HCT116 (cell line): ENCODE data around the gene S100A13. TPM values are rescaled to one million over a fixed set of nuclear protein-coding genes. Genes with fewer than 3 reads are reported as not detected.

ENCODE experiments used
- ATAC-seq: fragments of 200-7000 bp; cut with Tn5 transposase; 2 replicates; pipeline ENCODE4 v1.9.1; 2020; ENCODE audit warnings: mild to moderate bottlenecking, moderate library complexity
- BruUV-seq: library from RNA; stranded (reverse); fragments of 400-500 nt; replicated peaks from 2 replicates; lab custom pipeline; 2021; lab: Mats Ljungman, UMichigan
- CTCF ChIA-PET: fragments of 300-600 bp; sonication (Branson Sonifier 250); formaldehyde crosslinking; loops from one replicate; lab custom pipeline; 2021; ENCODE audit warnings: antibody characterized with exemption; lab: Charles Lee
- POLR2A ChIA-PET: fragments of 300-600, 350-600 bp; sonication (Branson Sonifier 250); formaldehyde crosslinking; loops from one replicate; lab custom pipeline; 2021; ENCODE audit warnings: antibody characterized with exemption; lab: Charles Lee
- RAD21 ChIA-PET, 2 experiments: fragments of 300-600 bp; sonication (Branson Sonifier 250); formaldehyde crosslinking; loops; one replicate each; lab custom pipeline; 2023; ENCODE audit warnings: low total read pairs in 2 of 2; ENCODE audit not compliant: uncharacterized antibody in 2 of 2, unreplicated experiment in 2 of 2, low non-redundant PET in 1 of 2; lab: Charles Lee
- DNase-seq: peaks from one replicate; pipeline ENCODE4 v3.0.0-alpha.2; 2010; ENCODE audit warnings: low read depth, low spot score
- H2AFZ ChIP-seq: fragments of 200-600 bp; shearing (Covaris generic), sonication (generic); 2 replicates; pipeline ENCODE4 v1.6.1; 2017; ENCODE audit warnings: low read depth, mixed run types, mixed read lengths, antibody characterized with exemption, low read length; ENCODE audit not compliant: poor library complexity, severe bottlenecking
- H3K27ac ChIP-seq: 2 replicates; pipeline ENCODE4 v1.5.1; 2012; ENCODE audit warnings: low read depth, low read length
- H3K27me3 ChIP-seq: fragments of 200-600 bp; sonication (generic); 2 replicates; pipeline ENCODE4 v1.6.1; 2016; ENCODE audit warnings: mixed run types, low read length, mixed read lengths; ENCODE audit not compliant: insufficient read depth
- H3K36me3 ChIP-seq, 2 experiments: fragments of 200-500 bp in 1 of 2; fragments of 200-600 bp in 1 of 2; sonication (Bioruptor generic) in 1 of 2; sonication (generic) in 1 of 2; 2 replicates each; pipeline versions ENCODE4 v1.5.1 to v1.6.1; 2014 to 2016; ENCODE audit warnings: low read length in 2 of 2, inconsistent platforms in 1 of 2, mixed read lengths in 1 of 2, mixed run types in 1 of 2; ENCODE audit not compliant: insufficient read depth in 2 of 2, control insufficient read depth in 1 of 2
- H3K4me1 ChIP-seq, 2 experiments: fragments of 200-600 bp in 1 of 2; sonication (generic) in 1 of 2; 2 replicates each; pipeline versions ENCODE4 v1.5.1 to v1.6.1; 2012 to 2017; ENCODE audit warnings: low read length in 2 of 2, inconsistent platforms in 1 of 2, mild to moderate bottlenecking in 1 of 2, mixed read lengths in 1 of 2, mixed run types in 1 of 2, moderate library complexity in 1 of 2; ENCODE audit not compliant: insufficient read depth in 2 of 2, control insufficient read depth in 1 of 2
- H3K4me2 ChIP-seq: fragments of 200-600 bp; sonication (generic); 2 replicates; pipeline ENCODE4 v1.6.1; 2017; ENCODE audit warnings: mixed run types, low read length, mixed read lengths
- H3K4me3 ChIP-seq, 2 experiments: fragments of 200-600 bp in 1 of 2; sonication (generic) in 1 of 2; replicated peaks in 1 of 2; 2 replicates each; pipeline ENCODE4 v1.5.1; 2011 to 2016; ENCODE audit warnings: low read length in 2 of 2, control low read depth in 1 of 2, low read depth in 1 of 2, mild to moderate bottlenecking in 1 of 2, mixed read lengths in 1 of 2, mixed run types in 1 of 2
- H3K79me2 ChIP-seq: fragments of 200-600 bp; sonication (generic); 2 replicates; pipeline ENCODE4 v1.6.1; 2017; ENCODE audit warnings: mild to moderate bottlenecking, mixed run types, low read length, moderate library complexity, mixed read lengths; ENCODE audit not compliant: insufficient read depth
- H3K9ac ChIP-seq: fragments of 200-600 bp; sonication (generic); 2 replicates; pipeline ENCODE4 v1.6.1; 2016; ENCODE audit warnings: low read length, mixed read lengths
- H3K9me2 ChIP-seq: fragments of 200-600 bp; sonication (generic), shearing (Covaris generic); 2 replicates; pipeline ENCODE4 v1.6.1; 2017; ENCODE audit warnings: mixed run types, mild to moderate bottlenecking, moderate library complexity; ENCODE audit not compliant: insufficient read depth
- H3K9me3 ChIP-seq, 2 experiments: fragments of 200-500 bp in 1 of 2; fragments of 200-600 bp in 1 of 2; sonication (Bioruptor generic) in 1 of 2; sonication (generic) in 1 of 2; 2 replicates each; pipeline ENCODE4 v1.6.1; 2014 to 2017; ENCODE audit warnings: low read length in 2 of 2, mixed read lengths in 2 of 2, inconsistent platforms in 1 of 2, low read depth in 1 of 2, mild to moderate bottlenecking in 1 of 2, mixed run types in 1 of 2, moderate library complexity in 1 of 2; ENCODE audit not compliant: control insufficient read depth in 1 of 2, insufficient read depth in 1 of 2
- H4K20me1 ChIP-seq: fragments of 200-600 bp; sonication (generic), shearing (Covaris generic); 2 replicates; pipeline ENCODE4 v1.6.1; 2017; ENCODE audit warnings: mixed run types, mild to moderate bottlenecking, moderate library complexity; ENCODE audit not compliant: insufficient read depth
- CBX3 ChIP-seq: IDR thresholded peaks from 2 replicates; pipeline ENCODE4 v1.6.1; 2012; ENCODE audit warnings: low read depth
- EGR1 ChIP-seq: IDR thresholded peaks from 2 replicates; pipeline ENCODE4 v1.6.1; 2012; ENCODE audit warnings: low read depth
- ELF1 ChIP-seq: IDR thresholded peaks from 2 replicates; pipeline ENCODE4 v1.6.1; 2012; ENCODE audit warnings: low read depth, borderline replicate concordance
- EZH2phosphoT487 ChIP-seq: fragments of 200-600 bp; IDR thresholded peaks from 2 replicates; pipeline ENCODE4 v1.6.1; 2018; ENCODE audit warnings: antibody characterized with exemption, borderline replicate concordance
- FOSL1 ChIP-seq: IDR thresholded peaks from 2 replicates; pipeline ENCODE4 v1.6.1; 2012; ENCODE audit warnings: low read depth
- JUND ChIP-seq: IDR thresholded peaks from 2 replicates; pipeline ENCODE4 v1.6.1; 2012
- POLR2A ChIP-seq: IDR thresholded peaks from 2 replicates; pipeline ENCODE4 v1.7.0; 2011; ENCODE audit warnings: borderline replicate concordance; ENCODE audit not compliant: insufficient read depth, insufficient read length; ENCODE audit errors: extremely low read depth
- POLR2AphosphoS5 ChIP-seq: IDR thresholded peaks from 2 replicates; pipeline ENCODE4 v1.6.1; 2011; ENCODE audit warnings: mild to moderate bottlenecking, low read depth, low read length, moderate library complexity
- RAD21 ChIP-seq: IDR thresholded peaks from 2 replicates; pipeline ENCODE4 v1.6.1; 2012; ENCODE audit warnings: low read depth, mild to moderate bottlenecking
- SIN3A ChIP-seq: IDR thresholded peaks from 2 replicates; pipeline ENCODE4 v1.6.1; 2012; ENCODE audit warnings: low read depth
- TCF7L2 ChIP-seq: IDR thresholded peaks from 2 replicates; pipeline ENCODE4 v1.7.0; 2011; ENCODE audit warnings: borderline replicate concordance, inconsistent platforms; ENCODE audit not compliant: insufficient read depth, insufficient read length; ENCODE audit errors: extremely low read depth
- YY1 ChIP-seq: IDR thresholded peaks from 2 replicates; pipeline ENCODE4 v1.6.1; 2011; ENCODE audit warnings: low read length, low read depth, moderate library complexity, mild to moderate bottlenecking; ENCODE audit not compliant: insufficient replicate concordance; ENCODE audit errors: extremely low read depth
- intact Hi-C: fragments of 100-400 bp; cut with micrococcal nuclease; formaldehyde crosslinking; loops from 2 replicates; pipeline ENCODE4 v1.10.0; 2022
- total RNA-seq: library from RNA; stranded (reverse); gene quantifications from one replicate; pipeline ENCODE4 v1.2.1, GENCODE V29; 2021; ENCODE audit not compliant: unreplicated experiment
- TF ChIP-seq, protein P1 (sequence below): IDR thresholded peaks from 2 replicates; pipeline ENCODE4 v1.6.1; 2011; ENCODE audit warnings: mild to moderate bottlenecking, low read length, moderate library complexity; ENCODE audit not compliant: insufficient replicate concordance; ENCODE audit errors: extremely low read depth
- TF ChIP-seq, protein P2 (sequence below), 3 experiments: fragments of 200-600 bp in 1 of 3; sonication (generic) in 1 of 3; IDR thresholded peaks in 2 of 3; conservative IDR thresholded peaks in 1 of 3; 2 replicates each; pipeline ENCODE4 v1.5.1; 2012 to 2017; ENCODE audit warnings: low read depth in 2 of 3, low read length in 2 of 3, antibody characterized with exemption in 1 of 3, borderline replicate concordance in 1 of 3, control low read depth in 1 of 3, mild to moderate bottlenecking in 1 of 3, mixed read lengths in 1 of 3, mixed run types in 1 of 3, moderate library complexity in 1 of 3; ENCODE audit not compliant: insufficient read depth in 1 of 3

The S100A13 gene
- total RNA-seq, 1 experiment from 2014 or later = 143 TPM

DNA sequence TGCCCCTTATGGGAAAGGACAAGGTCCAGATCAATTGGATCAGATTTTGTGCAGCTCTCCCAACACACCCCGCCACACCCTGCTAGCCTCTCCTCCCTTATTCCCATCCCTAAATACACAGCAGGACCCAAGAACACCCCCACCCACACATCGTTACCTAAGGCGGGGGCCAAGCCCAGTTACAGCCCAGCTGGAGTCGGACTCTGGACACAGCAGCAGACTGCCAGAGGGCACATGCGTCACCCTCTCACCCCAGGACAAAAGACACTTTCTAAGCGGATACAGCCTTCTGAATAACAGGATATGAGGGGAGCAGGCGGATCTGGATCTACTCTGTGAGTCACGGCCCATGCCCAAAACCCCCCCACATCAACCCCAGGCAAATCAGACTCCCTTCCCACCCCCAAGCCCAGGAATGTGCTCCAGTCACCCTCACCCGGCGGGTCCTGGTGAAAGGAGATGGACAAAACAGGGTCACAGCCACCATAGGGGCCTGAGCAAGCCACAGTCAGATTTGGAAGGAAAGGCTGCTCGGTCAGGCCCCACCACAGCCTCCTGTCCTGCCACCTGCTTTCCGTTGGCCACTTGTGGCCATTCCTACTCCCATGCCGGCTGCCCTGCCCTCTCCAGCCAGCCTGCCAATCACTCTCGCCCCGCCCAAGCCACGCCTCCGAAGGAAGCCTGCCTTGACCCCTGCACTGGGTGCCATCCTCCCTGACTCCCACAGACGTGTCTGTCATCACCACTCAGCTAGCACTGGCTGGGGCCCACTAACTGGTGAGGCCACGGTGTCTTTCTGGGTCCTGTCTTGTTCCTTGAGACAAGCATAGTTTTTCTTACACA, 18.3 kb downstream of the S100A13 start:
- Histone ChIP-seq H3K4me1 (peaks cover 41 to 64% of the 10 kb centered on the region in 2 experiments), H3K36me3 (peaks cover 3 to 17% of the 10 kb centered on the region in 2 experiments; a peak in 3 of 4 replicates), H3K27ac (peak overlapping the region; percentile 72), H3K79me2 (peaks cover 63% of the 10 kb centered on the region), H3K4me3 (peak overlapping the region; percentile 51 to 59), H3K9ac (peak overlapping the region; percentile 73), H4K20me1 (no peaks in the 10 kb centered on the region), H3K9me3 (no peaks in the 10 kb centered on the region), H3K27me3 (no peaks in the 10 kb centered on the region), H3K4me2 (peak overlapping the region; percentile 88), H2AFZ (no peak overlapping the region), H3K9me2 (no peaks in the 10 kb centered on the region)
- BruUV-seq = no TSS peak
- DNase-seq = peak; percentile 90
- ATAC-seq = peak; percentile 70
- ChIA-PET RAD21 (interaction anchor here in 1 of 2 experiments (1.1 kb wide), 1 partner anchor 74 kb away, joined by 3 read pairs; no protein-coding TSS in a partner anchor), POLR2A (interaction anchor here (0.6 to 9.1 kb wide), 7 partner anchors 9 to 75 kb away, joined by 3 to 61 read pairs (median 5); partner anchors contain the start of genes CHTOP, S100A13 and S100A6), CTCF (no interaction called here)
- intact Hi-C loops = no loop called here
- TF ChIP-seq EZH2phosphoT487 (no peak), POLR2AphosphoS5 (peak; percentile 83), JUND (no peak), SIN3A (no peak), CBX3 (no peak), FOSL1 (no peak), POLR2A (peak; percentile 34), ELF1 (no peak), YY1 (peak; percentile 5), TCF7L2 (peak; percentile 43), EGR1 (no peak), RAD21 (no peak)
- TF ChIP-seq, protein P1, sequence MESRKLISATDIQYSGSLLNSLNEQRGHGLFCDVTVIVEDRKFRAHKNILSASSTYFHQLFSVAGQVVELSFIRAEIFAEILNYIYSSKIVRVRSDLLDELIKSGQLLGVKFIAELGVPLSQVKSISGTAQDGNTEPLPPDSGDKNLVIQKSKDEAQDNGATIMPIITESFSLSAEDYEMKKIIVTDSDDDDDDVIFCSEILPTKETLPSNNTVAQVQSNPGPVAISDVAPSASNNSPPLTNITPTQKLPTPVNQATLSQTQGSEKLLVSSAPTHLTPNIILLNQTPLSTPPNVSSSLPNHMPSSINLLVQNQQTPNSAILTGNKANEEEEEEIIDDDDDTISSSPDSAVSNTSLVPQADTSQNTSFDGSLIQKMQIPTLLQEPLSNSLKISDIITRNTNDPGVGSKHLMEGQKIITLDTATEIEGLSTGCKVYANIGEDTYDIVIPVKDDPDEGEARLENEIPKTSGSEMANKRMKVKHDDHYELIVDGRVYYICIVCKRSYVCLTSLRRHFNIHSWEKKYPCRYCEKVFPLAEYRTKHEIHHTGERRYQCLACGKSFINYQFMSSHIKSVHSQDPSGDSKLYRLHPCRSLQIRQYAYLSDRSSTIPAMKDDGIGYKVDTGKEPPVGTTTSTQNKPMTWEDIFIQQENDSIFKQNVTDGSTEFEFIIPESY = peak; percentile 48
- TF ChIP-seq, protein P2, sequence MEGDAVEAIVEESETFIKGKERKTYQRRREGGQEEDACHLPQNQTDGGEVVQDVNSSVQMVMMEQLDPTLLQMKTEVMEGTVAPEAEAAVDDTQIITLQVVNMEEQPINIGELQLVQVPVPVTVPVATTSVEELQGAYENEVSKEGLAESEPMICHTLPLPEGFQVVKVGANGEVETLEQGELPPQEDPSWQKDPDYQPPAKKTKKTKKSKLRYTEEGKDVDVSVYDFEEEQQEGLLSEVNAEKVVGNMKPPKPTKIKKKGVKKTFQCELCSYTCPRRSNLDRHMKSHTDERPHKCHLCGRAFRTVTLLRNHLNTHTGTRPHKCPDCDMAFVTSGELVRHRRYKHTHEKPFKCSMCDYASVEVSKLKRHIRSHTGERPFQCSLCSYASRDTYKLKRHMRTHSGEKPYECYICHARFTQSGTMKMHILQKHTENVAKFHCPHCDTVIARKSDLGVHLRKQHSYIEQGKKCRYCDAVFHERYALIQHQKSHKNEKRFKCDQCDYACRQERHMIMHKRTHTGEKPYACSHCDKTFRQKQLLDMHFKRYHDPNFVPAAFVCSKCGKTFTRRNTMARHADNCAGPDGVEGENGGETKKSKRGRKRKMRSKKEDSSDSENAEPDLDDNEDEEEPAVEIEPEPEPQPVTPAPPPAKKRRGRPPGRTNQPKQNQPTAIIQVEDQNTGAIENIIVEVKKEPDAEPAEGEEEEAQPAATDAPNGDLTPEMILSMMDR (IDR thresholded peaks at IDR 0.05 in 2 of 3, conservative IDR thresholded peaks at IDR 0.05 in 1 of 3; ENCODE audit: borderline replicate concordance in 1 of 3, insufficient read depth in 1 of 3, low read depth in 2 of 3, low read length in 2 of 3) = no peak
